Coronary artery (tissue), 2 donors: ENCODE measurements around the gene RUSC1.

Experiments used
- DNase-seq: peaks from one replicate; pipeline ENCODE4 v3.0.0-alpha.2; 2017; ENCODE audit warnings: low spot score
- H3K27ac ChIP-seq, 2 donors: fragments of 200-600 bp; sonication (generic); one replicate each; pipeline ENCODE4 v1.5.1; 2016 to 2019
- H3K4me3 ChIP-seq: fragments of 200-600 bp; sonication (generic); 2 replicates; pipeline ENCODE4 v1.5.1; 2016; ENCODE audit warnings: mild to moderate bottlenecking, moderate library complexity
- CTCF ChIP-seq: fragments of 200-600 bp; sonication (generic); IDR thresholded peaks from one replicate; pipeline ENCODE4 v1.5.1; 2019; ENCODE audit warnings: antibody characterized with exemption

RUSC1 gene

GRCh38 chr1:155379631-155380090, 59.0 kb downstream of the RUSC1 start:
- no peak for DNase-seq
- H3K4me3 ChIP-seq: peak overlapping the region; percentile 40
- TF ChIP-seq CTCF: no peak
- peak overlapping the region; percentile 43 to 71 for H3K27ac ChIP-seq
